HG02610 (cell line): ENCODE data around the gene RNF214.
"Not testable (repeated sequence)": the region's sequence is repeated elsewhere in the genome, so short reads cannot be mapped to it uniquely, and the experiment has no call there.

Experiments used
- ATAC-seq: cut with Tn5 transposase; IDR thresholded peaks from one replicate; pipeline ENCODE4 v1.9.1; 2021; ENCODE audit warnings: mild to moderate bottlenecking, moderate library complexity; ENCODE audit not compliant: unreplicated experiment

RNF214 gene

DNA sequence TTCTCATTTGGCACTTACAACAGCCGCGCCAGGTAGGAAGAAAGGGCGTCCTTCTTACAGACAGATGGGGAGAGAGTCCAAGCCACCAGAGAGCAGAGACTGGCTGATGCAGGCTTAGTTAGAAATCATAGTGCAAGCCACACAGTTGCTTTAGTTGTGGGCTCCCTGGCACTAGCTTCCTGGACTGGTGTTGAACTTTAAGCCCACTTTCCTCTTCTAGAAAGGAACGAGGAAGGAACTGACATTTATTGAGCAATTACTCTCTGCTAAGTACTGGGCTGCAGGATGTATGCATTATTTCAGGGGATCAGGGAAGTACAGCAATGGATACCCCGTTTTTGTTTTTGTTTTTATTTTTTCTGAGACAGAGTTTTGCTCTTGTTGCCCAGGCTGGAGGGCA lies 80.6 kb downstream of the RNF214 start:
- no peak for ATAC-seq

DNA sequence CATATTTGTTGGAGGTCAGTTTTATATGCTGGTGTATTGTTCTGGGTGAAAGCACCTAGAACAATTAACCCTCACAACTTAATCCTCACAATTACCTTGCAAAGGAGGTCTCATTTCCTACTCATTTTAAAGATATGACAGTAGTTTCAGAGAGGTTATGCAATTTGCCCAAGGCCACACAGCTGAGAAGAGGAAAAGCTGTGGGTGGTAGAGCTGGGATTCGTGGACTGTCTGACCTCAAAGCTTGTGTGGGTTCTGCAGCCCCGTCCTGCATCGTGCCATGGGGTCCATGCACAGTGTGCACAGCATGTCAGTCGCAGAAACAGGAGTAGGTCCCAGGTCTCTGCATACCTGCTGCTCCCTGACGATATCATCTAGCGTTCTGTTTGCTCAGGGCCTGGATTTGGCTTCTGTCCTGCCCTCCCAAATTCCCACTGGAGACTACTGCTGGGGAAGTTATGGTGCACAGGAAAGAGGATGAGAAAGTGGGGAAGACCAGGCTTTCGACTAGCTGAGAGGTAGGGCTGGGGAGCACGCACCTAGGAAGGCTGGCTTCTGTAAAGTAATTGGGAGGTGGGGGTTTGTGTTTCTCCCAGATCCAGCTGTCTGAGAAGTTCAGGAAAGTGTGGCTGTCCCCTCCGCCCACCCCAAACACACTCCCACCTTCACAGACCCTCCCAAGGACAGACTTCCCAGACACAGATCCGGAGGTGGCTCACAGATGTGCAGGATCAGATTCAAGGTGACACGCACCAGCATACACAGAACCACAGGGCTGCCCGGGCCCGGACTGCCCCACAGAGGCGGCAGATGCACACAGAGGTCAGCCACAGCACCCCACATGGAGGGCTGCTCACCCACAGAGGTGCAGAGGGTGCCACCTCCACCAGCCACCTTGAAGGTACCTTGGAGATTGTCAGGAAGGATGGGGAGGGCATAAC lies 81.6 kb downstream of the RNF214 start:
- ATAC-seq, result no peak

DNA sequence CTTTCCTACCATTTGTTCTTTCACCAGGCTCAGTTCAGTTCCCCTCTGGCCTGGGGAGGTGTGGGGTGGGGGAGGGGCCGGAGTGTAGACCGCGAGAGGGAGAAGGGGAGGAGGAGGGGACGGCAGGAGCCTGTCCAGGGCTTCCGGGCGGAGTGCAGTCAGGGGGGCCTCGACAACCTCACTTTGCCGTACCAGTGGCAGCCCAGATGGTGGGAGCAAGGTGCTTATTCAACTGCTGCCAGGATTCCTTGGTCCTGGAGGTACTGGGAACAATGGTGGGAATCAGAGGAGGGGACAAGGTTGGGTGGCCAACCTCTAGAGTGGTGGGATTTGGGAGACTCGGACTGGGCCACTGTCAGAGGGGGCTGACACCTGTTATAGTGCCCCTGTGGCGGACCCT lies 82.4 kb downstream of the RNF214 start:
- no peak for ATAC-seq

DNA sequence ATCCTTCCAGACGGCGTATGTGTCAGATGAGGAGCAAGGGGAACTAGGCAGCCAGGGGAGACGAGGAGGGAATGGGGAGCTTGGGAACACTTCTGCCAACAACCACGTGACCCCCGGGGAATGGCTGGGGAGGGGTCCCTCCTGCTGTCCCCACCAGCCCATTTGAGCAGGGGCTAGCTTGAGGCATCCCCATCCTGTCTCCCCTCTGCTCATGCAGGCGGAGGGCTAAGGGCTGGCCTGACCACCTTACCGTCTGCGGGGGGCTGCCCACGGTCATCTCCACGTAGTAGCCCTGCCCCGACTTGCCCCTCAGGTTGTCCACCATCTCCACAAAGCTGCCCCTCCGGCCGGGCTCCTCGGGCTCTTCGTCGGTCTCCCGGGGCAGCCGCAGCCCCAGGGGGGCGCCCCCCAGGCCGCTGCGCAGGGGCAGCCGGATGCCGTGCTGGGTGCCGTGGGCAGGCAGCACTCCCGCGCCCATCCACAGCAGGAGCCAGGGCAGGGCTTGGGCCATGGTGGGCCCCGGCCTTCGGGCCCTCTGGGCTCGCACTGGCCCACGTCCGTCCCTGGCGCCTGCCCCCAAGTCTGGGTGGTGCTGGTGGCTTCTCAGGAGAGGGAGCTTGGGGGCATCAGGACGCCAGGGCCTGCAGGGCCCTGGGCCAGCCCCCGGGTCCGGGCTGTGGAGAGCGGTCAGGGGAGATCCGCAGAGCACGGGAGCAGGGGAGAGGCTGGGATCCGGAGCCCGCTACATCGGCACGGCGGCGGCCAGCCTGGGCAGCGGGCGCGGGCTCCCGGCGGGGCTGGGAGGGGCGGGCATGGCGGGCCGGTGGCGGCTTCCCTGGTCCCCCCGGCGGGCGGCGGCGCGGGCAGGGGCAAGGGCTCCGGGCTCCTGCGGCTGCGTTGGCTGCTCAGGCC lies 83.1 kb downstream of the RNF214 start:
- no peak for ATAC-seq

DNA sequence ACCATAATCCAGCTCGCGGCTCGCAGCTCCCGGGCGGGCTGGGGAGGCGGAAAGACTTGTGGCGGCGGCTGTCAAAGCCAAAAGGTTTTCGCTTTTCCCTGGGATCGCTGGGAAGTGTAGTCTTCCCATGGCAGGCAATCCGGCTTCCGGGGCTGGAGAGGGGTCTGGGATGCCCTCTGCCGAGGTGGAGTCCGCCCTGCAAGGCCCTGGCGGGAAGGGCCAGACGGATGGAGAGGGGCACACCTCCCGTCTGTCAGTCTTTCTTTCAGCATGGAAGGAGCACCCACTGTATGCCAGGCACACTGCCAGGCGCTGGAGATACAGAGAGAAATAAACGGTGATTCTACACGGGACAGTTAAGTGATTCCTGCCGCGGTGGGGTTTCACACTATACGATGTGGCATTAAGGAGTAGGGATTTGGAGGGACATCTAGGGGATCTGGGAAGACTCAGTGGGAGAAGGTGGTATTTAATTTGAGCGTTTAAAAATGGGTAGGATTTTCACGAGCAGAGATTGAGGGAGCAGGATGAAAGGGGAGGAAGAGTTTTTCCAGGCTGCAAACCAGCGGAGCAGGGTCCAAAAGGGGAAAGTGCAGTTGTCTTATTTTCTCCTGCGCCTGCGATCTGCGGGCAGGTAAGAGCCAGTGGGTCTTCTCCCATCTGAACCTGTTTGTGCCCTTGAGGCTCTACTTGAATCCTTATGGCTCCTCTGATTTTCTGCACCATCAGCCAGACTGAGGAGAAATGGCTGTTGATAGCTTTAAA lies 83.9 kb downstream of the RNF214 start, which contains the start of gene BACE1:
Gene BACE1 (minus strand): TSS at position 60 of the 765 bp plus-strand sequence. CDS start 461 bp downstream, outside the sequence.
- ATAC-seq, result no peak

DNA sequence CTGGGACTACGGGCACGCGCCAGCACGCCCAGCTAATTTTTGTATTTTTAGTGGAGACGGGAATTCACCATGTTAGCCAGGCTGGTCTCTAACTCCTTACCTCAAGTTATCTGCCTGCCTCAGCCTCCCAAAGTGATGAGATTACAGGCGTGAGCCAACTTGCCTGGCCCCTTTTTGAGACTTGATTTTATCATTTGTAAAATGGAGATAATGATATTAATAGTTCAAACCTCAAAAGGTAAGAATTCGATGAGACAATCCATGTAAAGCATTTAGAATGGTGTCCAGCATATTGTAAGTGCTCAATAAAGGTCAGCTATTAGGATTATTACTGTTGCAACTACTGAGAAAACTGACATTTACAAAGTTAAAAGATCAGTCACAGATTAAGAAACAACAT lies 86.3 kb downstream of the RNF214 start:
- ATAC-seq, result no peak

DNA sequence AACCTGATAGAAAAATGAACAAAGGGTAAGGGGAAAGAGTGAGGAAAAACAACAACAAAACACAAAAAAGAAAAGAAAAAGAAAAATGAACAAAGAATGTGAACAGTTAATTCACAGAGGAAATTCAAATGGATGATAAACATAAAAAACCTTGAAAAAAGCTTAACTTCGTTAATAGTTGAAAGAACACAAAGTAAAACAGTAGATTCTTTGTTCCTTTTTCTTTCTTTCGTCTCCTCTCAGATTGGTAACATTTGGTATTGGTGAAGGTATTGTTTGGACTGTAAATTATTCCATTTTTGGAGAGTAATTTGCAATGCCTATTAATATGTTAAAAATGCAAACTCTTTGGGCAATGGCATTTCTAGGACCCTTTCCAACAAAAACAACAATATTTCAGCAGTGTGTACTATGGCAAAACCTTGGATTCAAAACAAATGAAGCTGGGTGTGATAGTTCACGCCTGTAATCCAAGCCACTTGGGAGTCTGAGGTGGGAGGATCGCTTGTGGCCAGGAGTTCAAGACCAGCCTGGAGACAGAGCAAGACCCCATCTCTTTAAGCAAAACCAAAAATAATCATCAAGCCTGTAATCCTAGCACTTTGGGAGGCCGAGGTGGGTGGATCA lies 86.9 kb downstream of the RNF214 start:
- ATAC-seq, result no peak

DNA sequence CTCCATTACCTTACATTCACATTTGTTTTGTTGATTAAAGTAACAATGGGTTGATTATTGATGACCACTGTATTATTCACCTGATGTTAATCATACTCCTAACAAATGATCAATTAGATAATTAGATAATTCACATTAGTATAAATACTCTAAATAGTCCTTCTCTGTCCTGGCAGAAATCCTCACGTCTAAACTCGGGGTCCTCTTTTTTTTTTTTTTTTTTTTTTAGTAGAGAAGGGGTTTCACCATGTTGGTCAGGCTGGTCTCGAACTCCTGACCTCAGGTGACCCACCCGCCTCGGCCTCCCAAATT lies 94.7 kb downstream of the RNF214 start:
- ATAC-seq, result not testable (repeated sequence)

DNA sequence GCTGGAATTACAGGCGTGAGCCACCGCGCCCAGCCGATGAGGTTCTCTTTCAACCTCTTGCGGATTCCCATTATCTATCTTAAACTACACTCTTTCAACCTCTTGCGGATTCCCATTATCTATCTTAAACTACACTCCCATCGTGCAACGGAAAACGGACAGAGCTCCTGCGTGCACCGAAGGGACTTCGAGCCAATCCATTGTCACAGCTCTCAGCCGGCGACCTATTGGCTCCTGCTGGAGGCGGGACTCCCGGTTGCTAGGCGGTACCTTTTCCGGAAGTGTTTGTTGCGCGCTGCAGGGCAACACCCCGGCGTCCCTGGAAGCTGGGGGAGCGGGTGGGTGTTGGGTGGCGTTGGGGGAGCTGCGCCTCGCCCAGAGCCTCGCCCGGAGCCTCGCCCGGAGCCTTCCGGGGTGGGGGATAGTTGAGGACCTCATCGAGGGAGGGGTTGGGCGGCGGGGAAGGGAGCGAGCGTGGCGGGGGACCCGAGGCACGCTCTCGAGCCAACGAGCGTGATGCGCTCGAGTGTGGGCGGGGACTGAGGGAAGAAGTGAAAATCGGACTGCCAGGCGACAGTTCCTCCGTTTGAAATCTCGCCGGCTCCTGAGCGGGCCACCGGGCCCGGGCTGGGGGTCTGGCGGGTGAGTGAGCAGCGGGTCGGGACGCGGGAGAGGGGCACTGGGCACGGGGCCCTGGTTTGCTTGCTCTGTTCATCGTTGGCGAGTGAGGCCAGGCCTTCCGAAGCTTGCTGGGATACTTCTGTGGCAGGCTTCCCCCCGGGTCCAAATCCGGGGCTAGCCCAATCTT lies 95.3 kb downstream of the RNF214 start, which contains the start of gene CEP164:
Gene CEP164 (plus strand): TSS at position 288 of the 808 bp plus-strand sequence. CDS start 10,733 bp downstream, outside the sequence.
- peak; percentile 97 for ATAC-seq

DNA sequence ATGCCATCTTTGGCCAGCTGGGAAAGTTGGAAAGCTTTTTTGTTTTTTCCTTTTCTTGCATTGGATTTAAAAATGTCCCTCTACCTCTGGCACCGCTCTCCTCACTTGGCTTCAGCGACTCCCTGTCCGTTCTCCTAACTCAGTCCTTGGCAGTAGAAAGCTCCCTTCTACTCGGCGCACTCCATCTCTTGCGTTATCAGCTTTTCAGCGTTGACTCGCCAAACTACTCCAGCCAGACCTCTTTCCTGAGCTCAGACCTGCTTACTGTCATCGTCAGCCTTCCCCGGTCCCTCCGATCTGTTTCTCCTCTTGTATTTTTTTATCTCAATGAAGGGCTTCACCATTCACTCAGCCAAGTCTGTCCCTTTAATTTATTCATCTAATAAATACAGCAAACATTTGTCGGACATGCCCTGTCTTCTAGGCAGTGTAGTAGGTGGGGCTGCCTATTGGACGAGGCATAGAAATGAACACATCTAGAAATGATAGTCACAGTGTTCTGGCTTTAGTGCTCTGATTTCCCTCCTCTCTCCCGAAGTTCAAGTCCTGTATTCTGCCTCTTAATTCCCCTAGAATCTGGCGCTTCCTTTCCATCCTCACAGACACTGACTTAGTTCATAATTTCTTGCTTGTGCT lies 96.0 kb downstream of the RNF214 start:
- ATAC-seq, result peak; percentile 1

DNA sequence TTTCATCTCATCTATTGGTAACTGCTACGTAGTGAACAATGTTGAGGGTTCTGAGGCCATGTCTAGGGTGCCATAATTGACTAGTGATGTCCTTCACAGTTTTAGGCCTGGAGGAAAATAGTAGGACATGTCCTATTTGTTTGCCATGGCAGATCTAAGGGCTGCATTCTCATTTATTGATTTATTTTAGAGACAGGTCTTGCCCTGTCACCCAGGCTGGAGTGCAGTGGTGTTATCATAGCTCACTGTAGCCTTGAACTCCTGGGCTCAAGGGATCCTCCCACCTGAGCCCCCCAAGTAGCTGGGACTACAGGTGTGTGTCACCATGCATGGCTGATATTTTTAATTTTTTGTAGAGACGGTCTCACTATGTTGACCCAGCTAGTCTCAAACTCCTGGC lies 100.4 kb downstream of the RNF214 start:
- ATAC-seq, result no peak

DNA sequence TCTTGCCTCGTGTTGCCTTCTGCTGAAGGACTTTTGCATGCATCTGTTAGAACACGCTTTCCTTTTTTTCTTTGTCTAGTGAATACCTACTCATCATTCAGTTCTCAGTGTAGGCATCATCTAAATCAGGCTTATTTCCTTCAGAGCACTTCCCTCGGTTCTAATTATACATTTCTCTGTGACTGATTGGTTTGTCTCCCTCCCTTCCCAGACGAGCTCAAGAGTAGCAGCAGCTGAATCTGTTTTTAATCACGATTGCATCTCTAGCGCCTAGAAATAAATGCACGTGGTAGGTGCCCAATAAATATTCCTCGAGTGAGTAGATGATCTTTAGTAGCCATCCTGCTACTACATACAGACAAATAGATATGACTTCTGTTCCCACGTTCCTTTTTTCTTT lies 101.4 kb downstream of the RNF214 start:
- no peak for ATAC-seq

DNA sequence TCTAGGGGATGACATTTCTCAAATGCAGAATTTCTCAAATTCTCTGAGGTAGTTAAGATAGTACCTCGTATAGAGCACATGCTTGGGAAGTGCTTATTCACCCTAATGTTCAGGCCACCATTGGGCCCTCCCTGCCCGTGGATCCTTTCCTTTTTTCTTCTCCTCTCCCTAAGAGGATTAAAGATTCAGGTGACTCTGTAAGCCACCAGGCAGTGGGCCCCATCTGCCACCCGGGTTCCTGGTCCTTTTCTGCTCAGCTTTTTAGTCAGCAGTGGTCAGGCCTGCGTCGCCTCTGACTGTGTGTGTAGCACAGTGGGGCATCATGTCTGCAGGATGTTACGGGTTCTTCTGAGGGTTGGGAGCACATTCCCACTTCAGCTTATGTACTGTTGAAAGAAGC lies 102.4 kb downstream of the RNF214 start:
- no peak for ATAC-seq

DNA sequence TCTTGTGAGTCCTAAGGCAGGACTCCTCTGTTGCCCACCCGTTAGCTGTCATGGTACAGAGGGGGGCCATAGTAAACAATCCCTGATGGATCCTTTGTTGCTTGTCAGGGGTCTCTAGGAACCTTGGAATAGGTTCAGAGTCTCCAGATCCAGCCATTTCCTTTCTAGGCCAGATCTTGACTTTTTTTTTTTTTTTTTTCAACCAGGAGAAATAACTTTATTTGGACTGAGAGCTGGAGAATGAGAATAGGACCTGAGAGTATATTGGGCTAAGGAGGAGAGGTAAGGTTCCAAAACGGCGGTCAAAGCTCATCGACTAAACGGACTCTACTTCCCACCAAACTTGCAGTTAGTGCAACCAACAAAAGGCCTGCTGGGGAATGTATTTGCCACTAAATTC lies 102.9 kb downstream of the RNF214 start:
- ATAC-seq, result no peak
